ENCODE measurements around the gene ZNF500. TPM values are rescaled to one million over a fixed set of nuclear protein-coding genes. Genes with fewer than 3 reads are reported as not detected.

ZNF500 gene

Small RNA genes within 50 kb of the gene (small RNA-seq; reads per million reads assigned to genes)
- not detected for gene RF00017 (ENCODE audit: low read depth)
